Right lung (tissue), 5 donors: ENCODE data around the gene NBDY. TPM values are rescaled to one million over a fixed set of nuclear protein-coding genes. Genes with fewer than 3 reads are reported as not detected.
"Not testable (repeated sequence)": the region's sequence is repeated elsewhere in the genome, so short reads cannot be mapped to it uniquely, and the experiment has no call there.

Experiments
- DNase-seq, 2 donors: peaks; one replicate each; pipeline ENCODE4 v3.0.0-alpha.2; 2013
- polyA plus RNA-seq, 5 donors: library from polyadenylated mRNA; unstranded; fragments of 120-200 nt; gene quantifications; one replicate each; pipeline versions ENCODE4 v1.2.1 to v1.2.3, GENCODE V29; 2013; ENCODE audit warnings: inconsistent platforms in 1 of 5, low replicate concordance in 1 of 5; ENCODE audit not compliant: insufficient read length in 5 of 5, insufficient read depth in 1 of 5

NBDY gene
- polyA plus RNA-seq, 5 donors, result 73.6 to 77.9 (median 77.2) TPM

GRCh38 chrX:56798866-56799758, 70.1 kb downstream of the NBDY start:
- DNase-seq, result peak; percentile 73 to 82

- DNase-seq, result no peak
Measured at GRCh38 chrX:56800307-56800706, 71.3 kb downstream of the NBDY start.

DNA sequence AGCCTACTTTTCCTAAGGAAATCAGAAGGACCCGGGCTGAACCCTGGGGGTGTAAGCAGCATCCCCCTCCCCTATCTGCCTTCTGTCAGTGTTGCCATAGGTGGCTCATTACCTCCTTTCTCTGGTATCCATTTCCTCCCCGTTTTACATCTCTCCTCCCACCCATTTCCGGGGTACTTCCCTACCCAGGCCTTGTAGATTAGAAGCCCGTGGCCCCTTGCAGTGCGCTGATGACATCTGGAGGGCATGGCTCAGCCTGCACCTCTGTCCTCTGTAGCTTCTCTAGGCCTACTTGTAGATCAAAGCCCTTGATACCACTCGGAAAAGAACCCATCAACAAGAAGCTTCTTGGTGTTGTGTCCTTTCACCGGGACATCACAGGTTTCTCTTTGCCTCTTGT, 71.8 kb downstream of the NBDY start:
- no peak for DNase-seq

DNA sequence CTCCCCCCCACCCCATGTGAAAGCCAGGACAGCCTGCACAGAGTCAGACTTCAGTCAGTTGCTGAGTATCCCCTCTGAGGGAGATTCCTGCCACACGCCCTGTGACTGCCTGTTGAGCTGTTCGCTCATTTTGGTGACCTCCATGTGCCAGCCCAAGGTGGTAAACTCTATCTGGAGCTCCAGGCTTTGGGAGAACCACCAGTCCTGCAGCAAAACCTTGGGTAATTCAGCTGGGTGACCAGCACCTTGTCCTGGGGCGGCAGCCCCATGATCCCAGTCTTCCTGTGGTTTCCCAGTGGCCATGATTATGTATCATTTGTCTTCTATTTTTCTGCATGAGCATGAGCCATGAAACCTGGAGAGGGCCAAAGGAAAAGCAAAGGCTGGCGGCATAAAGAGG, 73.4 kb downstream of the NBDY start:
- DNase-seq, result no peak

DNA sequence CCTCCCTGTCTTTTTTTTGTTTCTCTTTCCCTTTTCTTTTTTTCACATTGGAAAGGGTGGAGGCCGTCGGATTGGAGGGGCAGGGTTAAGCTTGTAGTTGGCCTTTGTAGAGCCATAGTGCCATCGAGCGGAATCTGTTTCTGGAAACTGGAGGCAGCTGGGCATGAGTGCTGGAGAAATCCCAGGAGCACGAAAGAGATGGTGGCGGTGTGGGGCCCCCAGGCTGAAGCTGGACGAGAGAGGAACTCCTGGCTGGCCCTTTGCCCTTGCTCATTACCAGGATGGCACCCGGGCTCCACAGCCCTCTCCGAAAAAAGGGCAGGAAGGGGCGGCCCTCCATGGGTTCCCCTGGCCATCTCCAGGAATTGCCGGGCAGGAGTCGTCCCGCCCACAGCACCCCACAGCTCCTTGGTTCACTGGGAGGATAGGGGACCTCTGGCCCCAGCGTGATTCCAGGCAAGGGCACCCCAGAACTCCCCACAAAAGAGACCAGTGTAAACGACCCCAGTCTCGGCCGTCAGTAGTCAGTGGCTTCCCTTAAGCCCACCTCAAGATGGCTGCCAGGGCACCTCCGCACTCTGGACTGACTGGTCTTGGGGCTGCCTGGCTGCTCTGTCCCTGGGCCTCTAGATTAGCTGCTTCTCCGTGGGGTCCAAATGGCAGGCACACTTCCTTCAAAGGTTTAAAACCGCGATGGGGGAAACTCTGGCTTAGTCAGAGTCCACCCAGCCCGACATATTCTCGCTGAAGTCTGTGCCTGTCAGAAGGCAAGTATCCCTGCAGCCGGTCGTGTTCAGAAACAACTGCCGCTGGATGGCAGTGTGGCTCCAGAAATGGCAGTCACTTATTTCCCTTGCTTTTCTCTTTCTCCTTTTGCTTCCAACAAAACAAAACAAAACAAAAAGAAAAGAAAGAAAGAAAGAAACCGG, 74.1 kb downstream of the NBDY start:
- DNase-seq, result peak; percentile 83 to 90

DNA sequence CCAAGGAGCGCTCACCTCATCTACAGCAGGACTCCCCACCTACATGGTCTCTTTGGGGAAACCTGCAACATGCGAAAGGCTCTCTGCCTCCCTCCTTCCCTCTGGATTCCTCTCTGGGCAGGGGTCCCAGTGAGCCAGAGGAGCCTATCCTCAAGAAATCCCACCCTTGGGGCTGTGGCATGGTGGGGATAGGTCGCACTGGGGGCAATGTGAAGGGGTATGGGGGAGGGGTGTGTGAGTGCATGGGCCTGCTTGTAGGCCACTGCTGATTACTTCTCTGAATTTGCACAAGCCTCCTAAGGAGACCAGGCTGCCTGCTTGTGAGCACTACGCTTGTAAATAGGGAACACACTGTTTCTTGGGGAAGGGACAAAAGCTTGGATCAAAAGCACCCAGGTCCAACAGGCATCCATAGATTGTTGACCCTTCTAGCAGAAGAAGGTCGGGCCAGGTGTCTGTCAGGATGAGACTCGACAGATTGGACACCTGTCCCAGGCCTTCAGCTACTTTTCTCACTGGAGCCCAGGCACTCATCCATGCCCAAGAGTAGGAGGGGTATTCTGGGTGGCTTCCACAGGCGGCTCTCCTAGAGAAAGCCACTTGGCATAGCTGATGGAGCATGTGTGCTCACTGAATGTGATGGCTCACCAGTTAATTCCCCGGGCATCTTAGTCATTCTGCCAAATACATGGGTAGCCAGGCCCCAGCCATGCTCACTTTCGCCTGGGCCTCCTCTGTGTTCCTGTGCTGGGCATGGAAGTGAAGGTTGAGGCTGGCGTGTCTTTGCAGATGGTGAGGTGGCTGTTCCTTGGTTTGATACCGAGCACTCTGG, 75.0 kb downstream of the NBDY start:
- DNase-seq, result no peak

DNA sequence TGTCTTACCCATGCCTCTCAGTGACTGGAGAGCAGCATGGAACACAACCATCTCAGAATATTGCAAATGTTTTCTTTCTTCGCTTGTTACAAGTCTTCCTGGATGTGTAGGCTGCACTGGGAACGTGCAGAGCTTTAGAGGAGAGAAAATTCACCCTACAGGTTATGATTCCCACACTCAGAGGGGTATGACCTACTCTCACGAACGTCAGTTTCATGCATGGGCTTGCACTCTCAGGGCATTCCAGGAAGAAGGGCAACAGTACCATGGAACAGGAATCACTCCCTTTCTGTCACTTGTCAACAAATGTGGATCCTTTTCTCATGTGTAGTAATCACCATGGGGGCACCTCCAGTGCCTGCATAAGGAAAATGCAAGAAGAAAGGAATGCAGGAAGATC, 75.8 kb downstream of the NBDY start:
- no peak for DNase-seq

DNA sequence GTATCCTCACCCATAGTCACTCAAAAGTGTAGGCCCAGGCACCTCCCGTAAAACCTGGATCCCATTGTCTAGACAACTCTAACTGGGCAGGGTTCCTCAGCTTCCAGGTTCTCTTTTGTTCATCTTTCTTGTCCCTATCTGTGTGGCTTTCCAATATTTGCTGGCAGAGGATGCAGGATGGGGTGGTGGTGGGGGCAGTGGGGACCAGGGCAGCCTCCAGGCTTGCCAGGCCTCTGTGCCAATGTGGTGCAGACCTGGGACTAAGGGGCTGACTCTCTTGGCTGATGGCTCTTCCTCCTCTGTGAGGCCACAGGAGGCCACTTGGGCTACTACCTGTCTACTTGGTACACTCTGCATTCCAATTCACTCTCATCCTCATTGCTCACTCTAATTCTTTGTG, 76.4 kb downstream of the NBDY start:
- DNase-seq, result no peak

GRCh38 chrX:56806176-56806575, 77.1 kb downstream of the NBDY start:
- not testable (repeated sequence) for DNase-seq

- DNase-seq, result no peak
Measured at GRCh38 chrX:56811599-56811998, 82.6 kb downstream of the NBDY start.

GRCh38 chrX:56812515-56813105, 83.6 kb downstream of the NBDY start:
- DNase-seq, result no peak

DNA sequence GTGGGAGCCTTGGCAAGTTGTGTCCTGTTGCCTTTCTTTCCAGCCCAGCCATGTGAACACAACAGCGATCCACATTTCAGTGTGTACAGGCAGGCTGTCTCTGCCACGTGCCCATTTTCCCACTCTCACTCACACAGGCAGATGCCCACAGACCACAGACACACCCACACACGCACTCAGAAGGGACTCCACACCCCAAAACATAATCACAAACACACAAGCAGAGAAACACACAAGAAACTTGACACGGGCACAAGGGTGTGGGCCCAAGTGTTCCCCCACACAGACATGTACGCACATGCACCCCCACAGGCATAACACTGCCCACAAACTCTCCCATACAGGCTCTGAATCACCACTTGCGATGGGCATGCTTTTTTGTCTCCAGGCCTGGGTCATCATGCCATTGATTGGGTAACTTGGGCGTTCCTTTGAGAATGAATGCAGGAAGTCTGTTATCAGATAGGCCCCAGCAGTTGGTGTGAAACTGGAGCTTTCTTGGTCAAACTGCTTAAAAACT, 84.3 kb downstream of the NBDY start:
- no peak for DNase-seq

- no peak for DNase-seq
Measured at GRCh38 chrX:56817179-56817578, 88.1 kb downstream of the NBDY start.

DNA sequence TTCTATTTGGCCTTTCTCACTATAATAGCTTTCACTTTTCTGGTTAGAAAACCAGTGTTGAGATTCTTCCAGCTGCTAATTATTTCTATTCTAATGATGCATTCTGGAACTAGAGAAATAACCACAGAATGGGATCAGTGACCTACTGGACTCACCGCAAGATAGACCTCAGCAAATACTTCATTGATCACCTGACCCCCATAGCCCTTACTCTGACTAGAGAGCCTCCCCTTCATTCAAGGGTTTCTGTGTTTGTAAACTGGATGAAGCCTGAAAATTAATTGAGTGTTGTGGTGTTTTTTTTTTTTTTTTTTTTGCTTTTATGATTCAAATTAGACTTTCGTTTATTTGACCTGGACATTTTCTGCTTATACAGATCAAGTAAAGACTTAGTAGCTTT, 97.0 kb downstream of the NBDY start:
- no peak for DNase-seq

- DNase-seq, result no peak
Measured at GRCh38 chrX:56833626-56834025, 104.6 kb downstream of the NBDY start.

- no peak for DNase-seq
Measured at GRCh38 chrX:56853436-56853835, 124.4 kb downstream of the NBDY start.

GRCh38 chrX:56857042-56857441, 128.0 kb downstream of the NBDY start:
- no peak for DNase-seq

DNA sequence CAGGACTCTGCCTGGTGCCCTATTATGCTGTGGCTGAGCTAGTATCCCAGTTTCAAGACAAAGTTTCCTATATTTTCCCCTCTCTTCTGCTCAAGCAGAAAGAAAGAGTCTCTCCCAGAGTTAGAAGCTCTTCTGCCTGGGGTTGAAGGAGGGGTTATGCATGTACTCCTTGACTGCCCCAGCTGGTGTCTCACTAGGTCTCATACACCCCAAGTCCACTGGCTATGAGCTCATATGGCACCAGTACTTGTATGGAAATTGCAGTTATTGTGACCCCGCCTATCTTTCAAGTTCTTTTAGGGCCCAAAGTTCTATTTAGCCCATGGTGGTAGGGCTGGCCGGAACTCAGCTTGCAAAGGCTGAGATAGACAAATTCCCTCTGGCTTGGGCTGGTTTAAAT, 131.8 kb downstream of the NBDY start:
- DNase-seq, result no peak
